GM19468 (cell line): ENCODE results near the gene BANF2.
"Not testable (repeated sequence)": the region's sequence is repeated elsewhere in the genome, so short reads cannot be mapped to it uniquely, and the experiment has no call there.

Source experiments
- ATAC-seq: cut with Tn5 transposase; IDR thresholded peaks from one replicate; pipeline ENCODE4 v1.9.1; 2021; ENCODE audit warnings: mild to moderate bottlenecking, moderate library complexity, moderate number of reproducible peaks; ENCODE audit not compliant: unreplicated experiment; ENCODE audit errors: extremely low read depth

BANF2 gene

GRCh38 chr20:17699931-17700351 is at the start of gene BANF2:
BANF2 (plus strand) TSS chr20:17699966; CDS start chr20:17725026, 25,060 bp downstream.
- ATAC-seq: no peak

GRCh38 chr20:17650301-17651128 is 49.3 kb upstream of the BANF2 start:
- no peak for ATAC-seq

- ATAC-seq: no peak
Measured at GRCh38 chr20:17651129-17651759, 48.5 kb upstream of the BANF2 start.

- no peak for ATAC-seq
Measured at GRCh38 chr20:17651760-17652388, 47.9 kb upstream of the BANF2 start.

- no peak for ATAC-seq
Measured at GRCh38 chr20:17652411-17652810, 47.4 kb upstream of the BANF2 start.

GRCh38 chr20:17653835-17654648 is 45.7 kb upstream of the BANF2 start:
- no peak for ATAC-seq

GRCh38 chr20:17654649-17655285 is 45.0 kb upstream of the BANF2 start:
- ATAC-seq: no peak

GRCh38 chr20:17655286-17655651 is 44.5 kb upstream of the BANF2 start:
- no peak for ATAC-seq

- no peak for ATAC-seq
Measured at GRCh38 chr20:17655865-17656479, 43.8 kb upstream of the BANF2 start.

GRCh38 chr20:17657079-17657825 is 42.5 kb upstream of the BANF2 start:
- ATAC-seq: no peak

- ATAC-seq: no peak
Measured at GRCh38 chr20:17657898-17658647, 41.7 kb upstream of the BANF2 start.

GRCh38 chr20:17658648-17658993 is 41.1 kb upstream of the BANF2 start:
- ATAC-seq: no peak

GRCh38 chr20:17659344-17659743 is 40.4 kb upstream of the BANF2 start:
- not testable (repeated sequence) for ATAC-seq

- no peak for ATAC-seq
Measured at GRCh38 chr20:17659801-17660200, 40.0 kb upstream of the BANF2 start.

GRCh38 chr20:17660667-17661066 is 39.1 kb upstream of the BANF2 start:
- ATAC-seq: no peak

GRCh38 chr20:17661121-17661744 is 38.5 kb upstream of the BANF2 start:
- no peak for ATAC-seq

- no peak for ATAC-seq
Measured at GRCh38 chr20:17662333-17663039, 37.3 kb upstream of the BANF2 start.
